HEK293 (cell line): ENCODE data around the gene PHLDB1.

Source experiments
- CTCF ChIA-PET: fragments of 350-600 bp; formaldehyde crosslinking; extraction: SDS; loops from one replicate; lab custom pipeline; 2021; ENCODE audit warnings: antibody characterized with exemption; lab: Yijun Ruan, JAX
- POLR2A ChIA-PET: fragments of 300-600 bp; formaldehyde crosslinking; extraction: SDS; loops from one replicate; lab custom pipeline; 2020; ENCODE audit warnings: antibody characterized with exemption, inconsistent platforms; lab: Yijun Ruan, JAX
- H3K27ac ChIP-seq: fragments of 200-500 bp; sonication (Bioruptor generic); 2 replicates; pipeline ENCODE4 v1.5.1; 2014; ENCODE audit warnings: low read depth, low read length, control low read depth, inconsistent platforms; ENCODE audit errors: extremely low read depth
- H3K36me3 ChIP-seq, 2 experiments: fragments of 200-500 bp in 1 of 2; sonication (Bioruptor generic) in 1 of 2; 1 replicate in 1 of 2; 2 replicates in 1 of 2; pipeline ENCODE4 v1.5.1; 2014 to 2017; ENCODE audit warnings: inconsistent platforms in 2 of 2, low read length in 2 of 2; ENCODE audit not compliant: control insufficient read depth in 2 of 2, insufficient read depth in 1 of 2
- H3K4me1 ChIP-seq: fragments of 200-500 bp; sonication (Bioruptor generic); 2 replicates; pipeline ENCODE4 v1.5.1; 2014; ENCODE audit warnings: mild to moderate bottlenecking, low read length, inconsistent platforms; ENCODE audit not compliant: control insufficient read depth, insufficient read depth
- H3K4me3 ChIP-seq: 2 replicates; pipeline ENCODE4 v1.5.1; 2011; ENCODE audit warnings: low read depth, mild to moderate bottlenecking, control low read depth, low read length, moderate library complexity
- H3K9me3 ChIP-seq: fragments of 200-500 bp; sonication (Bioruptor generic); 2 replicates; pipeline ENCODE4 v1.5.1; 2014; ENCODE audit warnings: low read depth, low read length, inconsistent platforms; ENCODE audit not compliant: control insufficient read depth, insufficient read depth
- KLF1 ChIP-seq: fragments of 450-650 bp; formaldehyde crosslinking; IDR thresholded peaks from 2 replicates; pipeline ENCODE4 v1.5.1; 2016; ENCODE audit warnings: missing biosample characterization, missing genetic modification characterization
- KLF8 ChIP-seq: fragments of 450-650 bp; formaldehyde crosslinking; IDR thresholded peaks from 2 replicates; pipeline ENCODE4 v1.5.1; 2016; ENCODE audit warnings: missing biosample characterization, missing genetic modification characterization
- OSR2 ChIP-seq: fragments of 450-650 bp; formaldehyde crosslinking; IDR thresholded peaks from 2 replicates; pipeline ENCODE4 v1.5.1; 2016; ENCODE audit warnings: missing biosample characterization, missing genetic modification characterization
- RBAK ChIP-seq: fragments of 450-650 bp; formaldehyde crosslinking; IDR thresholded peaks from 2 replicates; pipeline ENCODE4 v1.5.1; 2016; ENCODE audit warnings: missing biosample characterization, missing genetic modification characterization
- SCRT2 ChIP-seq: fragments of 450-650 bp; formaldehyde crosslinking; IDR thresholded peaks from 2 replicates; pipeline ENCODE4 v1.5.1; 2016; ENCODE audit warnings: missing biosample characterization, missing genetic modification characterization
- SP7 ChIP-seq: fragments of 450-650 bp; formaldehyde crosslinking; IDR thresholded peaks from 2 replicates; pipeline ENCODE4 v1.5.1; 2016; ENCODE audit warnings: missing biosample characterization, missing genetic modification characterization
- ZBTB1 ChIP-seq: fragments of 450-650 bp; formaldehyde crosslinking; IDR thresholded peaks from 2 replicates; pipeline ENCODE4 v1.5.1; 2016; ENCODE audit warnings: missing biosample characterization, missing genetic modification characterization
- ZBTB17 ChIP-seq: fragments of 450-650 bp; formaldehyde crosslinking; IDR thresholded peaks from 2 replicates; pipeline ENCODE4 v1.5.1; 2016; ENCODE audit warnings: missing biosample characterization, missing genetic modification characterization
- ZBTB26 ChIP-seq: fragments of 450-650 bp; formaldehyde crosslinking; optimal IDR thresholded peaks from 2 replicates; pipeline ENCODE3; 2016; ENCODE audit warnings: missing biosample characterization, mild to moderate bottlenecking, missing genetic modification characterization
- ZNF132 ChIP-seq: fragments of 450-650 bp; formaldehyde crosslinking; IDR thresholded peaks from 2 replicates; pipeline ENCODE4 v1.5.1; 2017; ENCODE audit warnings: missing biosample characterization, missing genetic modification characterization, borderline replicate concordance
- ZNF239 ChIP-seq: fragments of 450-650 bp; formaldehyde crosslinking; IDR thresholded peaks from 2 replicates; pipeline ENCODE4 v1.5.1; 2016; ENCODE audit warnings: missing biosample characterization, missing genetic modification characterization
- ZNF26 ChIP-seq: fragments of 450-650 bp; formaldehyde crosslinking; IDR thresholded peaks from 2 replicates; pipeline ENCODE4 v1.5.1; 2016; ENCODE audit warnings: missing biosample characterization, missing genetic modification characterization
- ZNF350 ChIP-seq: fragments of 450-650 bp; formaldehyde crosslinking; IDR thresholded peaks from 2 replicates; pipeline ENCODE4 v1.5.0; 2017; ENCODE audit warnings: missing biosample characterization, mild to moderate bottlenecking, missing genetic modification characterization
- ZNF423 ChIP-seq: fragments of 450-650 bp; formaldehyde crosslinking; IDR thresholded peaks from 2 replicates; pipeline ENCODE4 v1.5.1; 2016; ENCODE audit warnings: missing biosample characterization, missing genetic modification characterization
- ZNF48 ChIP-seq: fragments of 450-650 bp; formaldehyde crosslinking; IDR thresholded peaks from 2 replicates; pipeline ENCODE4 v1.5.1; 2016; ENCODE audit warnings: missing biosample characterization, missing genetic modification characterization
- ZNF501 ChIP-seq: fragments of 450-650 bp; formaldehyde crosslinking; IDR thresholded peaks from 2 replicates; pipeline ENCODE4 v1.5.1; 2016; ENCODE audit warnings: missing biosample characterization, missing genetic modification characterization
- ZNF548 ChIP-seq: fragments of 450-650 bp; formaldehyde crosslinking; IDR thresholded peaks from 2 replicates; pipeline ENCODE4 v1.5.1; 2016; ENCODE audit warnings: missing biosample characterization, missing genetic modification characterization
- ZNF558 ChIP-seq: fragments of 450-650 bp; formaldehyde crosslinking; IDR thresholded peaks from 2 replicates; pipeline ENCODE4 v1.5.1; 2016; ENCODE audit warnings: missing biosample characterization, missing genetic modification characterization
- ZNF560 ChIP-seq: fragments of 450-650 bp; formaldehyde crosslinking; IDR thresholded peaks from 2 replicates; pipeline ENCODE4 v1.5.1; 2017; ENCODE audit warnings: missing biosample characterization, missing genetic modification characterization, borderline replicate concordance
- ZNF585B ChIP-seq: fragments of 450-650 bp; formaldehyde crosslinking; IDR thresholded peaks from 2 replicates; pipeline ENCODE4 v1.5.1; 2016; ENCODE audit warnings: missing biosample characterization, missing genetic modification characterization
- ZNF610 ChIP-seq: fragments of 450-650 bp; formaldehyde crosslinking; IDR thresholded peaks from 2 replicates; pipeline ENCODE4 v1.5.1; 2016; ENCODE audit warnings: missing biosample characterization, missing genetic modification characterization, borderline replicate concordance
- ZNF624 ChIP-seq: fragments of 450-650 bp; formaldehyde crosslinking; IDR thresholded peaks from 2 replicates; pipeline ENCODE4 v1.5.1; 2017; ENCODE audit warnings: missing biosample characterization, missing genetic modification characterization
- ZNF777 ChIP-seq: fragments of 450-650 bp; formaldehyde crosslinking; IDR thresholded peaks from 2 replicates; pipeline ENCODE4 v1.5.1; 2017; ENCODE audit warnings: missing biosample characterization, missing genetic modification characterization, borderline replicate concordance
- ZNF785 ChIP-seq: fragments of 450-650 bp; formaldehyde crosslinking; IDR thresholded peaks from 2 replicates; pipeline ENCODE4 v1.5.1; 2016; ENCODE audit warnings: missing biosample characterization, missing genetic modification characterization
- ZNF792 ChIP-seq: fragments of 450-650 bp; formaldehyde crosslinking; IDR thresholded peaks from 2 replicates; pipeline ENCODE4 v1.5.1; 2016; ENCODE audit warnings: missing biosample characterization, missing genetic modification characterization
- TF ChIP-seq, protein P1 (sequence below): fragments of 450-650 bp; formaldehyde crosslinking; IDR thresholded peaks from 2 replicates; pipeline ENCODE4 v1.5.1; 2016; ENCODE audit warnings: missing biosample characterization, missing genetic modification characterization, borderline replicate concordance
- TF ChIP-seq, protein P2 (sequence below): fragments of 450-650 bp; formaldehyde crosslinking; IDR thresholded peaks from 2 replicates; pipeline ENCODE4 v1.5.1; 2016; ENCODE audit warnings: missing biosample characterization, missing genetic modification characterization

The PHLDB1 gene

DNA sequence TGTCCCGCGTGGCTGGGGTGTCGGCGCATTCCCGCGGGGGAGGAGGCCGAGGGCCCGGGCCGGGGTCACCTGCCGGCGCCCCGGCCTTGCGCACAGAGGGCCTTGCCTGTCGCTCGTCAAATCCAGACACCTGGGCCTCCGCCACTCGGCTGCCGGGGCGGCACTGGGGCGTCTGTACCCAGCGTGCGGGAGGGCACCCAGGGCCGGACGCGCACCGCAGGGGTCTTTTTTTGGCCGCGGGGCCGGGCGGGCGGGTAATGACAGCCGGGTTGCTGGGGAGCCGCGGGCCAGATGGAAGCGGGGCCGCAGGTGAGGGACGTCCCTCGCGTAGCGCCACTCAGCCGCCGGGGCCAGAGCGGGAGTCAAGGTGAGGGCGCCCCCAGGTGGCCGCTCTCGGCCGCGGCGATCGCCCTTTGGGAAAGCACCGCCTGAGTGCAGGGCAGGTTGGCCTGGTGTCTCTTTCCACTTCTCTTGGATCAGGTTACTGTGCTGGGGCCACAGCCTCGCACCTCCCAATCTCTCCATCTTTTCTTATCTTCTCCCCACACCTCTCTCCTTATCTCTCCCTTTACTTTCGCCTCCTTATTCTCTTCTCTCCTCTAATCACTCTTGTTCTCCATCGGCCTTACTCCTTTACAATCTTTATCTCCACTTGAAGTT is 3.5 kb downstream of the PHLDB1 start:
- H3K4me3 ChIP-seq: no peak overlapping the region
- ChIA-PET POLR2A (interaction anchor here (0.7 to 8.0 kb wide), 4 partner anchors 10 to 387 kb away, joined by 3 to 72 read pairs (median 4); partner anchors contain the start of genes ARCN1 and CENATAC), CTCF (interaction anchor here (0.7 to 4.3 kb wide), 9 partner anchors 11 to 1566 kb away, joined by 3 to 31 read pairs (median 4); no protein-coding TSS in a partner anchor)
- no peaks in the 10 kb centered on the region for H3K4me1 ChIP-seq
- H3K27ac ChIP-seq: no peak overlapping the region
- no peaks in the 10 kb centered on the region for H3K9me3 ChIP-seq
- peaks cover 0 to 12% of the 10 kb centered on the region in 2 experiments; a peak in 1 of 3 replicates for H3K36me3 ChIP-seq
- TF ChIP-seq ZNF132 (tag by site-specific recombination) (no peak), ZBTB17 (peak; percentile 49), SP7 (peak; percentile 53; the same call in 1 of the 2 replicates), ZBTB1 (tag by site-specific recombination) (no peak), ZNF239 (tag by site-specific recombination) (no peak), KLF8 (no peak), ZNF548 (no peak), ZNF558 (tag by site-specific recombination) (no peak), RBAK (tag by site-specific recombination) (no peak), ZNF785 (tag by site-specific recombination) (no peak), OSR2 (no peak), ZBTB26 (peak; percentile 27), ZNF585B (tag by site-specific recombination) (no peak), ZNF560 (tag by site-specific recombination) (no peak), ZNF423 (no peak), ZNF26 (tag by site-specific recombination) (no peak), ZNF777 (tag by site-specific recombination) (no peak), ZNF350 (tag by site-specific recombination) (no peak), ZNF48 (tag by site-specific recombination) (no peak), KLF1 (tag by site-specific recombination) (peak; percentile 36; the same call in 1 of the 2 replicates), ZNF501 (no peak), ZNF624 (no peak), ZNF792 (no peak), SCRT2 (tag by site-specific recombination) (no peak), ZNF610 (tag by site-specific recombination) (no peak; the same call in 1 of the 2 replicates)
- TF ChIP-seq, protein P1, sequence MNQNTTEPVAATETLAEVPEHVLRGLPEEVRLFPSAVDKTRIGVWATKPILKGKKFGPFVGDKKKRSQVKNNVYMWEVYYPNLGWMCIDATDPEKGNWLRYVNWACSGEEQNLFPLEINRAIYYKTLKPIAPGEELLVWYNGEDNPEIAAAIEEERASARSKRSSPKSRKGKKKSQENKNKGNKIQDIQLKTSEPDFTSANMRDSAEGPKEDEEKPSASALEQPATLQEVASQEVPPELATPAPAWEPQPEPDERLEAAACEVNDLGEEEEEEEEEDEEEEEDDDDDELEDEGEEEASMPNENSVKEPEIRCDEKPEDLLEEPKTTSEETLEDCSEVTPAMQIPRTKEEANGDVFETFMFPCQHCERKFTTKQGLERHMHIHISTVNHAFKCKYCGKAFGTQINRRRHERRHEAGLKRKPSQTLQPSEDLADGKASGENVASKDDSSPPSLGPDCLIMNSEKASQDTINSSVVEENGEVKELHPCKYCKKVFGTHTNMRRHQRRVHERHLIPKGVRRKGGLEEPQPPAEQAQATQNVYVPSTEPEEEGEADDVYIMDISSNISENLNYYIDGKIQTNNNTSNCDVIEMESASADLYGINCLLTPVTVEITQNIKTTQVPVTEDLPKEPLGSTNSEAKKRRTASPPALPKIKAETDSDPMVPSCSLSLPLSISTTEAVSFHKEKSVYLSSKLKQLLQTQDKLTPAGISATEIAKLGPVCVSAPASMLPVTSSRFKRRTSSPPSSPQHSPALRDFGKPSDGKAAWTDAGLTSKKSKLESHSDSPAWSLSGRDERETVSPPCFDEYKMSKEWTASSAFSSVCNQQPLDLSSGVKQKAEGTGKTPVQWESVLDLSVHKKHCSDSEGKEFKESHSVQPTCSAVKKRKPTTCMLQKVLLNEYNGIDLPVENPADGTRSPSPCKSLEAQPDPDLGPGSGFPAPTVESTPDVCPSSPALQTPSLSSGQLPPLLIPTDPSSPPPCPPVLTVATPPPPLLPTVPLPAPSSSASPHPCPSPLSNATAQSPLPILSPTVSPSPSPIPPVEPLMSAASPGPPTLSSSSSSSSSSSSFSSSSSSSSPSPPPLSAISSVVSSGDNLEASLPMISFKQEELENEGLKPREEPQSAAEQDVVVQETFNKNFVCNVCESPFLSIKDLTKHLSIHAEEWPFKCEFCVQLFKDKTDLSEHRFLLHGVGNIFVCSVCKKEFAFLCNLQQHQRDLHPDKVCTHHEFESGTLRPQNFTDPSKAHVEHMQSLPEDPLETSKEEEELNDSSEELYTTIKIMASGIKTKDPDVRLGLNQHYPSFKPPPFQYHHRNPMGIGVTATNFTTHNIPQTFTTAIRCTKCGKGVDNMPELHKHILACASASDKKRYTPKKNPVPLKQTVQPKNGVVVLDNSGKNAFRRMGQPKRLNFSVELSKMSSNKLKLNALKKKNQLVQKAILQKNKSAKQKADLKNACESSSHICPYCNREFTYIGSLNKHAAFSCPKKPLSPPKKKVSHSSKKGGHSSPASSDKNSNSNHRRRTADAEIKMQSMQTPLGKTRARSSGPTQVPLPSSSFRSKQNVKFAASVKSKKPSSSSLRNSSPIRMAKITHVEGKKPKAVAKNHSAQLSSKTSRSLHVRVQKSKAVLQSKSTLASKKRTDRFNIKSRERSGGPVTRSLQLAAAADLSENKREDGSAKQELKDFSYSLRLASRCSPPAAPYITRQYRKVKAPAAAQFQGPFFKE (tag by site-specific recombination): no peak
- TF ChIP-seq, protein P2, sequence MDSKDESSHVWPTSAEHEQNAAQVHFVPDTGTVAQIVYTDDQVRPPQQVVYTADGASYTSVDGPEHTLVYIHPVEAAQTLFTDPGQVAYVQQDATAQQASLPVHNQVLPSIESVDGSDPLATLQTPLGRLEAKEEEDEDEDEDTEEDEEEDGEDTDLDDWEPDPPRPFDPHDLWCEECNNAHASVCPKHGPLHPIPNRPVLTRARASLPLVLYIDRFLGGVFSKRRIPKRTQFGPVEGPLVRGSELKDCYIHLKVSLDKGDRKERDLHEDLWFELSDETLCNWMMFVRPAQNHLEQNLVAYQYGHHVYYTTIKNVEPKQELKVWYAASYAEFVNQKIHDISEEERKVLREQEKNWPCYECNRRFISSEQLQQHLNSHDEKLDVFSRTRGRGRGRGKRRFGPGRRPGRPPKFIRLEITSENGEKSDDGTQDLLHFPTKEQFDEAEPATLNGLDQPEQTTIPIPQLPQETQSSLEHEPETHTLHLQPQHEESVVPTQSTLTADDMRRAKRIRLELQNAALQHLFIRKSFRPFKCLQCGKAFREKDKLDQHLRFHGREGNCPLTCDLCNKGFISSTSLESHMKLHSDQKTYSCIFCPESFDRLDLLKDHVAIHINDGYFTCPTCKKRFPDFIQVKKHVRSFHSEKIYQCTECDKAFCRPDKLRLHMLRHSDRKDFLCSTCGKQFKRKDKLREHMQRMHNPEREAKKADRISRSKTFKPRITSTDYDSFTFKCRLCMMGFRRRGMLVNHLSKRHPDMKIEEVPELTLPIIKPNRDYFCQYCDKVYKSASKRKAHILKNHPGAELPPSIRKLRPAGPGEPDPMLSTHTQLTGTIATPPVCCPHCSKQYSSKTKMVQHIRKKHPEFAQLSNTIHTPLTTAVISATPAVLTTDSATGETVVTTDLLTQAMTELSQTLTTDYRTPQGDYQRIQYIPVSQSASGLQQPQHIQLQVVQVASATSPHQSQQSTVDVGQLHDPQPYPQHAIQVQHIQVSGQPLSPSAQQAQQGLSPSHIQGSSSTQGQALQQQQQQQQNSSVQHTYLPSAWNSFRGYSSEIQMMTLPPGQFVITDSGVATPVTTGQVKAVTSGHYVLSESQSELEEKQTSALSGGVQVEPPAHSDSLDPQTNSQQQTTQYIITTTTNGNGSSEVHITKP: peak; percentile 47; the same call in 1 of the 2 replicates
